ENCODE data around the gene GTF2H2C.
"Not testable (repeated sequence)": the region's sequence is repeated elsewhere in the genome, so short reads cannot be mapped to it uniquely, and the experiment has no call there.

The GTF2H2C gene

GRCh38 chr5:69568072-69568471 is 8.1 kb downstream of the GTF2H2C start:
- not testable (repeated sequence) for DNase-seq (ENCODE audit: low spot score)

GRCh38 chr5:69583356-69583755 is 23.4 kb downstream of the GTF2H2C start:
- not testable (repeated sequence) for DNase-seq (ENCODE audit: low spot score)

- DNase-seq (ENCODE audit: low spot score), result not testable (repeated sequence)
These were observed 36.3 kb downstream of the GTF2H2C start for GRCh38 chr5:69596114-69596840.

GRCh38 chr5:69601947-69602346 is 42.0 kb downstream of the GTF2H2C start:
- DNase-seq (ENCODE audit: low spot score), result not testable (repeated sequence)

GRCh38 chr5:69606839-69607238 is 46.8 kb downstream of the GTF2H2C start:
- DNase-seq (ENCODE audit: low spot score), result not testable (repeated sequence)

- not testable (repeated sequence) for DNase-seq (ENCODE audit: low spot score)
These were observed 47.8 kb downstream of the GTF2H2C start for GRCh38 chr5:69607750-69608149.

- not testable (repeated sequence) for DNase-seq (ENCODE audit: low spot score)
These were observed 49.0 kb downstream of the GTF2H2C start for GRCh38 chr5:69608861-69609496.

GRCh38 chr5:69614843-69615242 is 54.9 kb downstream of the GTF2H2C start:
- not testable (repeated sequence) for DNase-seq (ENCODE audit: low spot score)

- DNase-seq (ENCODE audit: low spot score), result not testable (repeated sequence)
These were observed 71.9 kb downstream of the GTF2H2C start for GRCh38 chr5:69631879-69632278.
